Testis (tissue), 2 donors: Measurements from ENCODE around the gene AHCTF1.

Source experiments
- POLR2A ChIP-seq: fragments of 450-650 bp; IDR thresholded peaks from one replicate; pipeline ENCODE4 v1.6.1; 2017; ENCODE audit warnings: antibody characterized with exemption, mild to moderate bottlenecking, moderate library complexity
- TF ChIP-seq, protein P1 (sequence below), 3 experiments: fragments of 450-650 bp in 2 of 3; fragments of 200-600 bp in 1 of 3; sonication (generic) in 1 of 3; IDR thresholded peaks; one replicate each; pipeline ENCODE4 v1.5.1; 2016 to 2019; ENCODE audit warnings: antibody characterized with exemption in 3 of 3, mild to moderate bottlenecking in 2 of 3, moderate library complexity in 1 of 3

DNA sequence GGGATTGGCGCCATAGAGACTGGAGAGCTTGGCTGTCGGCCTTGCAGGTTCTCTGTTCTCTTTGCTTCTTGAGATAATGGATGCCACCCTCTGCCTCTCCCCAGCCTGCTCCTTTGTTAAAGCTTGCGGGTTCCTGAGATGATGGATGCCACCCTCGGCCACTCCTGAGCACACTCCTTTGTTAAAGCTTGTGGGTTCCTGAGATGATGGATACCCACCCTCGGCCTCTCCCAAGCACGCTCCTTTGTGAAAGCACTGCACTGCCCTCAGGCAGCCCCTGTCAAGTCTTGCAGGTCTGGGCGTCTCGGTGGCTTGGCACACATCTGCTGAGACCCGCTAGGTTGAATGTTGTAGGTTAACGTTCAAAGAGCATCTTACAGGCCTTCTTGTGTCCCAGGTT is 131.0 kb downstream of the AHCTF1 start:
- TF ChIP-seq, protein P1, sequence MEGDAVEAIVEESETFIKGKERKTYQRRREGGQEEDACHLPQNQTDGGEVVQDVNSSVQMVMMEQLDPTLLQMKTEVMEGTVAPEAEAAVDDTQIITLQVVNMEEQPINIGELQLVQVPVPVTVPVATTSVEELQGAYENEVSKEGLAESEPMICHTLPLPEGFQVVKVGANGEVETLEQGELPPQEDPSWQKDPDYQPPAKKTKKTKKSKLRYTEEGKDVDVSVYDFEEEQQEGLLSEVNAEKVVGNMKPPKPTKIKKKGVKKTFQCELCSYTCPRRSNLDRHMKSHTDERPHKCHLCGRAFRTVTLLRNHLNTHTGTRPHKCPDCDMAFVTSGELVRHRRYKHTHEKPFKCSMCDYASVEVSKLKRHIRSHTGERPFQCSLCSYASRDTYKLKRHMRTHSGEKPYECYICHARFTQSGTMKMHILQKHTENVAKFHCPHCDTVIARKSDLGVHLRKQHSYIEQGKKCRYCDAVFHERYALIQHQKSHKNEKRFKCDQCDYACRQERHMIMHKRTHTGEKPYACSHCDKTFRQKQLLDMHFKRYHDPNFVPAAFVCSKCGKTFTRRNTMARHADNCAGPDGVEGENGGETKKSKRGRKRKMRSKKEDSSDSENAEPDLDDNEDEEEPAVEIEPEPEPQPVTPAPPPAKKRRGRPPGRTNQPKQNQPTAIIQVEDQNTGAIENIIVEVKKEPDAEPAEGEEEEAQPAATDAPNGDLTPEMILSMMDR (IDR thresholded peaks at IDR 0.05), result no peak
- TF ChIP-seq POLR2A, result no peak
